ENCODE results near the gene ASCL4. TPM values are rescaled to one million over a fixed set of nuclear protein-coding genes. Genes with fewer than 3 reads are reported as not detected.

The ASCL4 gene
- total and polyA plus RNA-seq, 2 of the 8 experiments (the other 6 are each of a cell fraction or from before 2014, with no cell fraction given): not detected

DNA sequence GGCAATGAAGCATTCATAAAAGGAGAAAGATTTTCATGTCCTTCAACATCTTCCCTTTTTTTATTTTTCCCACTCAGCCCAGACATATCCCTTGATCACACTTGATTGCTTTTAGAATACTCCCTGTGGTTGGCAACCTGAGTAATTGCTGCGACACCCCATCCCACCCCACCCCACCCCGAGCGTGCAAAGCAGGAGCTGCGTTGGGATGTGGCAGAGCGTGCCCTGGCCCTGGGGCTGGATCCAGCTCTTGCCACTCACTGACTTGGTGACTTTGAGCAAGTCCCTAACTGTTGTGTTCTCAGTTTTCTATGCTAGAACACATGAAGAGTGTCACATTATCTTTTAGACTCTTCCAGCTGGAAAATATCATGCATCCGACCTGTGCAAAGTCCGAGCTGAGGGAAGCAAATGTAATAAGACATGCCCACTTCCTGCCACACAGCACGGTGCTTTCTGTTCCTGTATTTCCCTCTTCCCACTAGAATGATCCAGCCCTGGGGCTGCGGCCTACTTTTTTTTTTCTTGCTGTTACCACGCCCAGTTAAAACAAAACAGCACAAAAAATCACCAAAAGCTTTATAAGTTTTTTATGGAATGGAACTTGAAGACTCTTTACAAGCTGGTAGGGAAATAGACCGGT is 4.0 kb downstream of the ASCL4 start (continued):
- no peak for TF ChIP-seq SAP30 (IDR thresholded peaks at IDR 0.05; ENCODE audit: insufficient read depth, insufficient replicate concordance, low read length)

Data from H1 (cell line).